Measurements from ENCODE around the gene DTNA.
"Not testable (repeated sequence)": the region's sequence is repeated elsewhere in the genome, so short reads cannot be mapped to it uniquely, and the experiment has no call there.

DTNA gene

GRCh38 chr18:34726286-34727004 is 16.3 kb downstream of the DTNA start:
- DNase-seq: no peak

- DNase-seq: no peak
Measured at GRCh38 chr18:34729264-34729663, 19.2 kb downstream of the DTNA start.

- no peak for DNase-seq
Measured at GRCh38 chr18:34729740-34730355, 19.8 kb downstream of the DTNA start.

GRCh38 chr18:34730774-34731173 is 20.7 kb downstream of the DTNA start:
- DNase-seq: no peak

GRCh38 chr18:34734056-34734455 is 24.0 kb downstream of the DTNA start:
- no peak for DNase-seq

- not testable (repeated sequence) for DNase-seq
Measured at GRCh38 chr18:34734526-34734925, 24.4 kb downstream of the DTNA start.

- DNase-seq: no peak
Measured at GRCh38 chr18:34738175-34738894, 28.2 kb downstream of the DTNA start.

- no peak for DNase-seq
Measured at GRCh38 chr18:34740101-34740500, 30.0 kb downstream of the DTNA start.

- no peak for DNase-seq
Measured at GRCh38 chr18:34740724-34741123, 30.6 kb downstream of the DTNA start.

GRCh38 chr18:34741401-34741800 is 31.3 kb downstream of the DTNA start:
- no peak for DNase-seq

GRCh38 chr18:34742891-34743341 is 32.8 kb downstream of the DTNA start:
- no peak for DNase-seq

- DNase-seq: no peak
Measured at GRCh38 chr18:34744569-34744968, 34.5 kb downstream of the DTNA start.

GRCh38 chr18:34746614-34747013 is 36.5 kb downstream of the DTNA start:
- DNase-seq: no peak

- DNase-seq: no peak
Measured at GRCh38 chr18:34749721-34750120, 39.6 kb downstream of the DTNA start.

GRCh38 chr18:34752056-34752455 is 42.0 kb downstream of the DTNA start:
- DNase-seq: no peak

- DNase-seq: no peak
Measured at GRCh38 chr18:34754300-34754699, 44.2 kb downstream of the DTNA start.

- no peak for DNase-seq
Measured at GRCh38 chr18:34757666-34758065, 47.6 kb downstream of the DTNA start.

- no peak for DNase-seq
Measured at GRCh38 chr18:34758378-34758948, 48.4 kb downstream of the DTNA start.

- no peak for DNase-seq
Measured at GRCh38 chr18:34760444-34760843, 50.3 kb downstream of the DTNA start.

- DNase-seq: no peak
Measured at GRCh38 chr18:34764451-34764850, 54.4 kb downstream of the DTNA start.

- DNase-seq: no peak
Measured at GRCh38 chr18:34767601-34768027, 57.5 kb downstream of the DTNA start.

GRCh38 chr18:34771958-34772357 is 61.9 kb downstream of the DTNA start:
- no peak for DNase-seq

GRCh38 chr18:34772887-34773286 is 62.8 kb downstream of the DTNA start:
- DNase-seq: no peak

- no peak for DNase-seq
Measured at GRCh38 chr18:34773378-34773777, 63.3 kb downstream of the DTNA start.

Data from NCI-H2081 treated with DMSO at 0.1 percent for 48 hours (cell line).